Body of pancreas (tissue), 4 donors: Measurements from ENCODE around the gene OR2A5. TPM values are rescaled to one million over a fixed set of nuclear protein-coding genes. Genes with fewer than 3 reads are reported as not detected.

Experiments
- ATAC-seq: fragments of 150-250 bp; one replicate; pipeline ENCODE4 v1.9.1; 2016
- DNase-seq, 4 donors: peaks; one replicate each; pipeline ENCODE4 v3.0.0-alpha.2; 2019
- H3K27ac ChIP-seq, 4 donors: fragments of 200-600 bp; sonication (generic); 1 replicate in 3 of 4; 2 replicates in 1 of 4; pipeline versions ENCODE4 v1.5.1 to v1.6.1; 2016 to 2019; ENCODE audit warnings: mild to moderate bottlenecking in 1 of 4, mixed read lengths in 1 of 4, moderate library complexity in 1 of 4
- H3K27me3 ChIP-seq, 2 donors: fragments of 200-600 bp; sonication (generic); one replicate each; pipeline ENCODE4 v1.6.0; 2016; ENCODE audit warnings: mild to moderate bottlenecking in 1 of 2
- H3K36me3 ChIP-seq, 2 donors: fragments of 200-600 bp; sonication (generic); replicated peaks in 1 of 2; 2 replicates each; pipeline ENCODE4 v1.5.1; 2016; ENCODE audit warnings: low read depth in 2 of 2; ENCODE audit not compliant: insufficient read depth in 1 of 2
- H3K4me1 ChIP-seq: fragments of 200-600 bp; sonication (generic); one replicate; pipeline ENCODE4 v1.6.0; 2016
- H3K4me3 ChIP-seq, 2 donors: fragments of 200-600 bp; sonication (generic); 1 replicate in 1 of 2; 2 replicates in 1 of 2; pipeline ENCODE4 v1.5.1; 2016 to 2019
- H3K9me3 ChIP-seq, 3 donors: fragments of 200-600 bp; sonication (generic); 1 replicate in 2 of 3; 2 replicates in 1 of 3; pipeline ENCODE4 v1.5.1; 2016
- POLR2A ChIP-seq, 3 donors: fragments of 450-650 bp; IDR thresholded peaks; one replicate each; pipeline ENCODE4 v1.6.1; 2016; ENCODE audit warnings: antibody characterized with exemption in 3 of 3, mild to moderate bottlenecking in 2 of 3
- intact Hi-C: fragments of 100-400 bp; cut with DNase I; formaldehyde crosslinking; loops from one replicate; pipeline ENCODE4 v1.15.1; 2023
- small RNA-seq: library from RNA; depleted of rRNA; stranded (forward); fragments of <200 nt; gene quantifications from one replicate; pipeline ENCODE3, GENCODE V24; 2016
- total RNA-seq, 2 donors: library from RNA; depleted of rRNA; stranded (reverse); fragments of >200 nt; gene quantifications; one replicate each; pipeline ENCODE4 v1.1.0, GENCODE V29; 2016
- TF ChIP-seq, protein P1 (sequence below), 7 experiments: fragments of 450-650 bp in 4 of 7; fragments of 200-600 bp in 3 of 7; sonication (generic) in 3 of 7; IDR thresholded peaks; one replicate each; pipeline ENCODE4 v1.5.1; 2016 to 2019; ENCODE audit warnings: antibody characterized with exemption in 7 of 7

Gene OR2A5
- total RNA-seq, 2 donors from 2014 or later = not detected

DNA sequence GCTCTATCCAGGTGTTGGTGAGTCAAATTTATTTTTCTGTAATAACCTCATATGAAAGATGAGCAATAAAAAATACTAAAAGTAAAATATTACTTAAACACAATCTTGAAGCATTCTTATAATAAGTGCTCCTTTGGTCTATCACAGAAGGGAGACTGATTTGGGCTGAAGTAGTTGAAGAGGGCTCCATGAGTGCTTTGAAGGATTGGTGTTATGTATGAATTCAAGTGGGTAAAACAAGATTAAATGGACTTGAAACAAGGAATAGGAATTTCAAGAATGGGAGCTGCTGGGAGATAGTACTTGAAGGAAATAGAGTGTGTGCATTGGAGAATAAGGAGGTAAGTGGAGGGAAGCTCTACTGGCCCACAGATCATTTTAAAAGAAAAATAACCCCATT, 53.3 kb downstream of the OR2A5 start:
- no peak for ATAC-seq
- intact Hi-C loops = no loop called here
- no peaks in the 10 kb centered on the region for H3K9me3 ChIP-seq
- no peak overlapping the region for H3K4me3 ChIP-seq
- TF ChIP-seq POLR2A (IDR thresholded peaks at IDR 0.05) = no peak
- TF ChIP-seq, protein P1, sequence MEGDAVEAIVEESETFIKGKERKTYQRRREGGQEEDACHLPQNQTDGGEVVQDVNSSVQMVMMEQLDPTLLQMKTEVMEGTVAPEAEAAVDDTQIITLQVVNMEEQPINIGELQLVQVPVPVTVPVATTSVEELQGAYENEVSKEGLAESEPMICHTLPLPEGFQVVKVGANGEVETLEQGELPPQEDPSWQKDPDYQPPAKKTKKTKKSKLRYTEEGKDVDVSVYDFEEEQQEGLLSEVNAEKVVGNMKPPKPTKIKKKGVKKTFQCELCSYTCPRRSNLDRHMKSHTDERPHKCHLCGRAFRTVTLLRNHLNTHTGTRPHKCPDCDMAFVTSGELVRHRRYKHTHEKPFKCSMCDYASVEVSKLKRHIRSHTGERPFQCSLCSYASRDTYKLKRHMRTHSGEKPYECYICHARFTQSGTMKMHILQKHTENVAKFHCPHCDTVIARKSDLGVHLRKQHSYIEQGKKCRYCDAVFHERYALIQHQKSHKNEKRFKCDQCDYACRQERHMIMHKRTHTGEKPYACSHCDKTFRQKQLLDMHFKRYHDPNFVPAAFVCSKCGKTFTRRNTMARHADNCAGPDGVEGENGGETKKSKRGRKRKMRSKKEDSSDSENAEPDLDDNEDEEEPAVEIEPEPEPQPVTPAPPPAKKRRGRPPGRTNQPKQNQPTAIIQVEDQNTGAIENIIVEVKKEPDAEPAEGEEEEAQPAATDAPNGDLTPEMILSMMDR (IDR thresholded peaks at IDR 0.05) = no peak
- no peaks in the 10 kb centered on the region for H3K36me3 ChIP-seq
- H3K27ac ChIP-seq = no peak overlapping the region
- H3K27me3 ChIP-seq = no peaks in the 10 kb centered on the region
- no peaks in the 10 kb centered on the region for H3K4me1 ChIP-seq
- DNase-seq = no peak

- H3K27ac ChIP-seq = no peak overlapping the region
- ATAC-seq = no peak
- H3K4me1 ChIP-seq = no peaks in the 10 kb centered on the region
- no peak overlapping the region for H3K4me3 ChIP-seq
- TF ChIP-seq, protein P1 (IDR thresholded peaks at IDR 0.05) = no peak
- no peak for TF ChIP-seq POLR2A (IDR thresholded peaks at IDR 0.05)
- intact Hi-C loops = no loop called here
- H3K27me3 ChIP-seq = no peaks in the 10 kb centered on the region
- DNase-seq = no peak
- no peaks in the 10 kb centered on the region for H3K9me3 ChIP-seq
- no peaks in the 10 kb centered on the region for H3K36me3 ChIP-seq
Observed at GRCh38 chr7:144105211-144105610, 56.5 kb downstream of the OR2A5 start.

Small RNAs within 50 kb of the gene (small RNA-seq; reads per million reads assigned to genes)
- not detected for gene OR2A41P

Other genes with a start within 250 kb of the OR2A5 start
- gene TCAF1, start 146.8 kb upstream of the OR2A5 start, total RNA-seq = 10 to 100 TPM; 15.8 to 21.0 TPM
- not detected for gene OR2F2, start 113.7 kb upstream of the OR2A5 start, total RNA-seq
- not detected for gene OR2F1, start 94.1 kb upstream of the OR2A5 start, total RNA-seq
- gene OR6B1, start 48.6 kb upstream of the OR2A5 start, total RNA-seq = not detected
- not detected for gene OR2A25, start 20.9 kb downstream of the OR2A5 start, total RNA-seq
- gene OR2A12, start 37.3 kb downstream of the OR2A5 start, total RNA-seq = not detected
- not detected for gene OR2A2, start 60.6 kb downstream of the OR2A5 start, total RNA-seq
- not detected for gene OR2A14, start 74.2 kb downstream of the OR2A5 start, total RNA-seq
- 10 to 100 TPM in 1 of 2 donors, 1 to 10 TPM in 1; 6.5 to 19.1 TPM for gene CTAGE4, start 134.5 kb downstream of the OR2A5 start, total RNA-seq
- gene ARHGEF35, start 146.9 kb downstream of the OR2A5 start, total RNA-seq = 1 to 10 TPM; 5.3 to 5.4 TPM
- gene OR2A42, start 190.7 kb downstream of the OR2A5 start, total RNA-seq = not detected
- 10 to 100 TPM in 1 of 2 donors, 1 to 10 TPM in 1; 4.9 to 14.5 TPM for gene OR2A7, start 215.8 kb downstream of the OR2A5 start, total RNA-seq
- gene CTAGE8, start 220.3 kb downstream of the OR2A5 start, total RNA-seq = 1 to 10 TPM in 1 of 2 donors, not detected in 1; 3.4 TPM